Nephron progenitor cell (in vitro differentiated cells): ENCODE data around the gene TPRG1L.

Experiments
- DNase-seq: peaks from one replicate; pipeline ENCODE4 v3.0.0; 2021
- H3K27ac Mint-ChIP-seq: 2 replicates; pipeline ENCODE4 v1.8.0; 2021; ENCODE audit warnings: mild to moderate bottlenecking, moderate library complexity, mixed read lengths
- H3K27me3 Mint-ChIP-seq: 2 replicates; pipeline ENCODE4 v1.8.0; 2021; ENCODE audit warnings: mild to moderate bottlenecking, low read depth, mixed read lengths; ENCODE audit not compliant: poor library complexity
- H3K36me3 Mint-ChIP-seq: 2 replicates; pipeline ENCODE4 v1.8.0; 2021; ENCODE audit warnings: low read depth, mixed read lengths
- H3K4me1 Mint-ChIP-seq: 2 replicates; pipeline ENCODE4 v1.8.0; 2021; ENCODE audit warnings: mixed read lengths
- H3K4me3 Mint-ChIP-seq: 2 replicates; pipeline ENCODE4 v1.8.0; 2021; ENCODE audit warnings: mild to moderate bottlenecking, moderate library complexity, mixed read lengths
- H3K9me3 Mint-ChIP-seq: 2 replicates; pipeline ENCODE4 v1.8.0; 2021; ENCODE audit warnings: mild to moderate bottlenecking, moderate library complexity, mixed read lengths
- CTCF ChIP-seq: fragments of 200-600 bp; sonication (generic); IDR thresholded peaks from 2 replicates; pipeline ENCODE4 v1.5.0; 2021; ENCODE audit warnings: antibody characterized with exemption

The TPRG1L gene

GRCh38 chr1:3601743-3602142 lies 23.1 kb upstream of the TPRG1L start:
- Mint-ChIP-seq H3K27me3 (no peaks in the 10 kb centered on the region), H3K36me3 (no peaks in the 10 kb centered on the region), H3K4me1 (peaks cover 33% of the 10 kb centered on the region), H3K4me3 (no peak overlapping the region), H3K9me3 (no peaks in the 10 kb centered on the region), H3K27ac (no peak overlapping the region)
- DNase-seq = no peak
- TF ChIP-seq CTCF = no peak

- Mint-ChIP-seq H3K27ac (no peak overlapping the region), H3K27me3 (no peaks in the 10 kb centered on the region), H3K4me1 (peaks cover 33% of the 10 kb centered on the region), H3K4me3 (no peak overlapping the region), H3K9me3 (no peaks in the 10 kb centered on the region), H3K36me3 (no peaks in the 10 kb centered on the region)
- DNase-seq = no peak
- no peak for TF ChIP-seq CTCF
Measured at GRCh38 chr1:3602375-3602774, 22.4 kb upstream of the TPRG1L start.

GRCh38 chr1:3603156-3603555 lies 21.7 kb upstream of the TPRG1L start:
- no peaks in the 10 kb centered on the region for H3K27me3 Mint-ChIP-seq
- H3K36me3 Mint-ChIP-seq = no peaks in the 10 kb centered on the region
- no peak overlapping the region for H3K4me3 Mint-ChIP-seq
- no peak overlapping the region for H3K27ac Mint-ChIP-seq
- TF ChIP-seq CTCF = no peak
- DNase-seq = no peak
- peaks cover 33% of the 10 kb centered on the region for H3K4me1 Mint-ChIP-seq
- H3K9me3 Mint-ChIP-seq = no peaks in the 10 kb centered on the region

GRCh38 chr1:3603571-3604467 lies 21.0 kb upstream of the TPRG1L start:
- no peak for DNase-seq
- Mint-ChIP-seq H3K4me3 (no peak overlapping the region), H3K36me3 (no peaks in the 10 kb centered on the region), H3K9me3 (no peaks in the 10 kb centered on the region), H3K27ac (no peak overlapping the region), H3K27me3 (no peaks in the 10 kb centered on the region), H3K4me1 (peaks cover 36% of the 10 kb centered on the region)
- TF ChIP-seq CTCF = no peak

GRCh38 chr1:3604468-3604974 lies 20.3 kb upstream of the TPRG1L start:
- H3K4me1 Mint-ChIP-seq = peaks cover 38% of the 10 kb centered on the region
- TF ChIP-seq CTCF = no peak
- H3K27ac Mint-ChIP-seq = no peak overlapping the region
- no peaks in the 10 kb centered on the region for H3K36me3 Mint-ChIP-seq
- H3K9me3 Mint-ChIP-seq = no peaks in the 10 kb centered on the region
- no peak overlapping the region for H3K4me3 Mint-ChIP-seq
- no peaks in the 10 kb centered on the region for H3K27me3 Mint-ChIP-seq
- no peak for DNase-seq
